Measurements from ENCODE around the gene ARPC2.

- peak; percentile 93 for TF ChIP-seq POLR2A (IDR thresholded peaks at IDR 0.05; ENCODE audit: low read length)
- TF ChIP-seq GATA1 (IDR thresholded peaks at IDR 0.05; ENCODE audit: low read depth, low read length) = no peak
Measured at GRCh38 chr2:218292048-218293014, 75.3 kb downstream of the ARPC2 start, which contains the start of gene TMBIM1.
